HepG2 (cell line): ENCODE results near the gene SLC25A45. TPM values are rescaled to one million over a fixed set of nuclear protein-coding genes. Genes with fewer than 3 reads are reported as not detected.

Experiments
- CEBPB ChIP-seq: IDR thresholded peaks from 2 replicates; pipeline ENCODE4 v1.6.1; 2011; ENCODE audit warnings: low read depth, low read length, improper control_type of control experiment, borderline replicate concordance
- FOXA1 ChIP-seq, 2 experiments: fragments of 450-650 bp in 1 of 2; sonication (generic) in 1 of 2; formaldehyde crosslinking in 1 of 2; IDR thresholded peaks; 2 replicates each; pipeline versions ENCODE4 v1.4.0 to v1.6.1; 2016 to 2020; ENCODE audit warnings: missing genetic modification reagents in 1 of 2
- GTF2F1 ChIP-seq: fragments of 150-350 bp; IDR thresholded peaks from 2 replicates; pipeline ENCODE4 v1.6.1; 2014; ENCODE audit warnings: low read length
- HNF1B ChIP-seq: sonication (generic); formaldehyde crosslinking; IDR thresholded peaks from 2 replicates; pipeline ENCODE4 v1.5.1; 2020; ENCODE audit warnings: mild to moderate bottlenecking, moderate library complexity, missing genetic modification reagents
- HNF4G ChIP-seq, 2 experiments: sonication (generic) in 1 of 2; formaldehyde crosslinking in 1 of 2; IDR thresholded peaks; 2 replicates each; pipeline versions ENCODE4 v1.4.0 to v1.6.1; 2011 to 2020; ENCODE audit warnings: borderline replicate concordance in 2 of 2, low read depth in 2 of 2, mild to moderate bottlenecking in 2 of 2, low read length in 1 of 2, missing genetic modification reagents in 1 of 2, moderate library complexity in 1 of 2
- JUN ChIP-seq: sonication (generic); formaldehyde crosslinking; IDR thresholded peaks from 2 replicates; pipeline ENCODE4 v1.4.0; 2020; ENCODE audit warnings: mild to moderate bottlenecking, missing genetic modification reagents
- KDM2A ChIP-seq: sonication (generic); formaldehyde crosslinking; IDR thresholded peaks from 2 replicates; pipeline ENCODE4 v1.4.0; 2020; ENCODE audit warnings: low read depth, missing genetic modification reagents, borderline replicate concordance
- MXI1 ChIP-seq: IDR thresholded peaks from 3 replicates; pipeline ENCODE4 v1.6.1; 2012; ENCODE audit warnings: low read depth, low read length, inconsistent platforms, borderline replicate concordance
- RARG ChIP-seq: sonication (generic); formaldehyde crosslinking; IDR thresholded peaks from 2 replicates; pipeline ENCODE4 v1.4.0; 2020; ENCODE audit warnings: low read depth, mild to moderate bottlenecking, missing genetic modification reagents
- SP4 ChIP-seq: sonication (generic); formaldehyde crosslinking; IDR thresholded peaks from 2 replicates; pipeline ENCODE4 v1.8.1; 2023; ENCODE audit warnings: mild to moderate bottlenecking, missing genetic modification reagents
- TEAD2 ChIP-seq: sonication (generic); formaldehyde crosslinking; IDR thresholded peaks from 2 replicates; pipeline ENCODE4 v1.9.0; 2021; ENCODE audit warnings: missing genetic modification reagents
- U2AF1 ChIP-seq: fragments of 200-400 bp; formaldehyde crosslinking; optimal IDR thresholded peaks from 2 replicates; pipeline ENCODE3; 2017; ENCODE audit warnings: mild to moderate bottlenecking, low read depth, low read length
- UBTF ChIP-seq: sonication (generic); formaldehyde crosslinking; IDR thresholded peaks from 2 replicates; pipeline ENCODE4 v1.4.0; 2020; ENCODE audit warnings: mild to moderate bottlenecking, missing genetic modification reagents
- ZC3H13 ChIP-seq: sonication (generic); formaldehyde crosslinking; IDR thresholded peaks from 2 replicates; pipeline ENCODE4 v1.8.1; 2023; ENCODE audit warnings: mild to moderate bottlenecking, missing genetic modification reagents, moderate library complexity
- ZFP41 ChIP-seq: sonication (generic); formaldehyde crosslinking; IDR thresholded peaks from 2 replicates; pipeline ENCODE4 v1.4.0; 2020; ENCODE audit warnings: mild to moderate bottlenecking, missing genetic modification reagents, borderline replicate concordance
- ZKSCAN5 ChIP-seq: sonication (generic); formaldehyde crosslinking; IDR thresholded peaks from 2 replicates; pipeline ENCODE4 v1.5.1; 2020; ENCODE audit warnings: mild to moderate bottlenecking, missing genetic modification reagents
- ZNF549 ChIP-seq: sonication (generic); formaldehyde crosslinking; IDR thresholded peaks from 2 replicates; pipeline ENCODE4 v1.5.0; 2020; ENCODE audit warnings: missing genetic modification reagents
- ZNF564 ChIP-seq: sonication (generic); formaldehyde crosslinking; IDR thresholded peaks from 2 replicates; pipeline ENCODE4 v1.8.1; 2023; ENCODE audit warnings: mild to moderate bottlenecking, missing genetic modification reagents
- ZNF570 ChIP-seq: sonication (generic); formaldehyde crosslinking; IDR thresholded peaks from 2 replicates; pipeline ENCODE4 v1.4.0; 2020; ENCODE audit warnings: mild to moderate bottlenecking, missing genetic modification reagents, borderline replicate concordance
- ZNF614 ChIP-seq: IDR thresholded peaks from 2 replicates; pipeline ENCODE4 v1.6.1; 2018; ENCODE audit warnings: missing biosample characterization, missing genetic modification reagents, inconsistent platforms, borderline replicate concordance
- polyA plus RNA-seq, 8 experiments: library from polyadenylated mRNA; depleted of rRNA in 3 of 8; stranded (reverse) in 7 of 8; unstranded in 1 of 8; fragments of >200 nt; fragmentation: Illumina TruSeq in 4 of 8; extraction: Trizol in 4 of 8; gene quantifications; 2 replicates each; pipeline versions ENCODE4 v1.2.1 to v1.2.3, GENCODE V29; 2011 to 2016; ENCODE audit warnings: low read depth in 4 of 8, missing spikeins in 1 of 8, mixed read lengths in 1 of 8; ENCODE audit not compliant: insufficient read depth in 1 of 8
- total RNA-seq, 5 experiments: library from RNA; depleted of rRNA; stranded (reverse); fragments of >200 nt; fragmentation: Illumina TruSeq; extraction: Trizol; gene quantifications; 2 replicates each; pipeline ENCODE4 v1.2.3, GENCODE V29; 2016; ENCODE audit warnings: low read depth in 1 of 5
- TF ChIP-seq, protein P1 (sequence below): sonication (generic); formaldehyde crosslinking; IDR thresholded peaks from 2 replicates; pipeline ENCODE4 v1.4.0; 2020; ENCODE audit warnings: missing genetic modification reagents, borderline replicate concordance
- TF ChIP-seq, protein P2 (sequence below): sonication (generic); formaldehyde crosslinking; IDR thresholded peaks from 2 replicates; pipeline ENCODE4 v1.4.0; 2020; ENCODE audit warnings: missing genetic modification reagents, borderline replicate concordance

SLC25A45 gene
- total and polyA plus RNA-seq, 2 of the 13 experiments (the other 11 are each of a cell fraction or from before 2014, with no cell fraction given) = 1.2 to 3.4 TPM

GRCh38 chr11:65416341-65416824 lies 33.9 kb upstream of the SLC25A45 start (continued):
- TF ChIP-seq HNF1B = peak; percentile 75; the same call in 1 of the 2 replicates
- TF ChIP-seq ZNF614 (CRISPR knock-in tag) = no peak
- TF ChIP-seq ZKSCAN5 (CRISPR knock-in tag) = no peak
- TF ChIP-seq RARG = no peak
- TF ChIP-seq MXI1 = peak; percentile 65; the same call in 1 of the 3 replicates
- TF ChIP-seq GTF2F1 = no peak
- 0 out of 2 replicates have a peak, but pooled peaks have one; percentile 41 for TF ChIP-seq ZC3H13 (CRISPR knock-in tag)
- TF ChIP-seq UBTF (CRISPR knock-in tag) = peak; percentile 47; the same call in 1 of the 2 replicates
- TF ChIP-seq ZFP41 (CRISPR knock-in tag) = no peak
- TF ChIP-seq TEAD2 (CRISPR knock-in tag) = no peak
- TF ChIP-seq CEBPB = no peak
- TF ChIP-seq KDM2A (CRISPR knock-in tag) = peak; percentile 77
- TF ChIP-seq, protein P1, sequence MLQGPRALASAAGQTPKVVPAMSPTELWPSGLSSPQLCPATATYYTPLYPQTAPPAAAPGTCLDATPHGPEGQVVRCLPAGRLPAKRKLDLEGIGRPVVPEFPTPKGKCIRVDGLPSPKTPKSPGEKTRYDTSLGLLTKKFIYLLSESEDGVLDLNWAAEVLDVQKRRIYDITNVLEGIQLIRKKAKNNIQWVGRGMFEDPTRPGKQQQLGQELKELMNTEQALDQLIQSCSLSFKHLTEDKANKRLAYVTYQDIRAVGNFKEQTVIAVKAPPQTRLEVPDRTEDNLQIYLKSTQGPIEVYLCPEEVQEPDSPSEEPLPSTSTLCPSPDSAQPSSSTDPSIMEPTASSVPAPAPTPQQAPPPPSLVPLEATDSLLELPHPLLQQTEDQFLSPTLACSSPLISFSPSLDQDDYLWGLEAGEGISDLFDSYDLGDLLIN (CRISPR knock-in tag) = 0 out of 2 replicates have a peak, but pooled peaks have one; percentile 48
- TF ChIP-seq HNF4G (IDR thresholded peaks at IDR 0.05; ENCODE audit: borderline replicate concordance, low read depth, low read length) = no peak
- no peak for TF ChIP-seq HNF4G (CRISPR knock-in tag; IDR thresholded peaks at IDR 0.05; ENCODE audit: borderline replicate concordance, low read depth)
- TF ChIP-seq ZNF564 = no peak
- no peak for TF ChIP-seq ZNF549 (CRISPR knock-in tag)
- no peak; the same call in 1 of the 2 replicates for TF ChIP-seq ZNF570 (CRISPR knock-in tag)
- peak; percentile 44 for TF ChIP-seq U2AF1
- TF ChIP-seq JUN (CRISPR knock-in tag) = no peak
- TF ChIP-seq, protein P2, sequence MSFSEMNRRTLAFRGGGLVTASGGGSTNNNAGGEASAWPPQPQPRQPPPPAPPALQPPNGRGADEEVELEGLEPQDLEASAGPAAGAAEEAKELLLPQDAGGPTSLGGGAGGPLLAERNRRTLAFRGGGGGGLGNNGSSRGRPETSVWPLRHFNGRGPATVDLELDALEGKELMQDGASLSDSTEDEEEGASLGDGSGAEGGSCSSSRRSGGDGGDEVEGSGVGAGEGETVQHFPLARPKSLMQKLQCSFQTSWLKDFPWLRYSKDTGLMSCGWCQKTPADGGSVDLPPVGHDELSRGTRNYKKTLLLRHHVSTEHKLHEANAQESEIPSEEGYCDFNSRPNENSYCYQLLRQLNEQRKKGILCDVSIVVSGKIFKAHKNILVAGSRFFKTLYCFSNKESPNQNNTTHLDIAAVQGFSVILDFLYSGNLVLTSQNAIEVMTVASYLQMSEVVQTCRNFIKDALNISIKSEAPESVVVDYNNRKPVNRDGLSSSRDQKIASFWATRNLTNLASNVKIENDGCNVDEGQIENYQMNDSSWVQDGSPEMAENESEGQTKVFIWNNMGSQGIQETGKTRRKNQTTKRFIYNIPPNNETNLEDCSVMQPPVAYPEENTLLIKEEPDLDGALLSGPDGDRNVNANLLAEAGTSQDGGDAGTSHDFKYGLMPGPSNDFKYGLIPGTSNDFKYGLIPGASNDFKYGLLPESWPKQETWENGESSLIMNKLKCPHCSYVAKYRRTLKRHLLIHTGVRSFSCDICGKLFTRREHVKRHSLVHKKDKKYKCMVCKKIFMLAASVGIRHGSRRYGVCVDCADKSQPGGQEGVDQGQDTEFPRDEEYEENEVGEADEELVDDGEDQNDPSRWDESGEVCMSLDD = peak; percentile 33; the same call in 1 of the 2 replicates
- no peak for TF ChIP-seq FOXA1 (IDR thresholded peaks at IDR 0.05)
- 0 out of 2 replicates have a peak, but pooled peaks have one; percentile 8 for TF ChIP-seq FOXA1 (CRISPR knock-in tag; IDR thresholded peaks at IDR 0.05)
- TF ChIP-seq SP4 = 0 out of 2 replicates have a peak, but pooled peaks have one; percentile 40
